Gastrocnemius medialis (tissue), 4 donors: Measurements from ENCODE around the gene GSX2. TPM values are rescaled to one million over a fixed set of nuclear protein-coding genes. Genes with fewer than 3 reads are reported as not detected.
A peak's percentile ranks its signal among the peaks of the same experiment; 100 is the strongest.

Experiments
- ATAC-seq, 2 donors: fragments of 150-250 bp; one replicate each; pipeline ENCODE4 v1.9.1; 2016
- DNase-seq, 2 donors: peaks; one replicate each; pipeline ENCODE4 v3.0.0-alpha.2; 2019
- H3K27ac ChIP-seq, 4 donors: fragments of 200-600 bp; sonication (generic); 1 replicate in 1 of 4; 2 replicates in 3 of 4; pipeline ENCODE4 v1.5.1; 2016 to 2018; ENCODE audit warnings: mild to moderate bottlenecking in 2 of 4, moderate library complexity in 1 of 4
- H3K27me3 ChIP-seq, 3 donors: fragments of 200-600 bp; sonication (generic) in 2 of 3; 1 replicate in 1 of 3; 2 replicates in 2 of 3; pipeline versions ENCODE4 v1.5.1 to v1.6.0; 2016 to 2019; ENCODE audit warnings: mild to moderate bottlenecking in 1 of 3, moderate library complexity in 1 of 3
- H3K36me3 ChIP-seq, 2 donors: fragments of 200-600 bp; sonication (generic) in 1 of 2; one replicate each; pipeline ENCODE4 v1.5.1; 2017 to 2018
- H3K4me1 ChIP-seq, 2 donors: fragments of 200-600 bp; sonication (generic) in 1 of 2; one replicate each; pipeline ENCODE4 v1.5.1; 2016 to 2017; ENCODE audit warnings: mild to moderate bottlenecking in 2 of 2
- H3K4me3 ChIP-seq, 4 donors: fragments of 200-600 bp; sonication (generic) in 3 of 4; 1 replicate in 1 of 4; 2 replicates in 3 of 4; pipeline ENCODE4 v1.5.1; 2016 to 2019; ENCODE audit warnings: mild to moderate bottlenecking in 2 of 4
- H3K9me3 ChIP-seq, 3 donors: fragments of 200-600 bp; sonication (generic) in 2 of 3; 1 replicate in 1 of 3; 2 replicates in 2 of 3; pipeline ENCODE4 v1.5.1; 2016 to 2019
- POLR2A ChIP-seq, 2 donors: fragments of 450-650 bp; IDR thresholded peaks; one replicate each; pipeline ENCODE4 v1.6.1; 2017; ENCODE audit warnings: antibody characterized with exemption in 2 of 2, mild to moderate bottlenecking in 2 of 2, moderate library complexity in 2 of 2
- in situ Hi-C, 4 donors: fragments of 200-750 bp; cut with MboI; loops; one replicate each; pipeline versions ENCODE4 v1.15.0 to v1.8.0; 2017; ENCODE audit warnings: low sequenced_read_pairs in 4 of 4
- intact Hi-C: fragments of 100-400 bp; cut with DNase I; formaldehyde crosslinking; loops from one replicate; pipeline ENCODE4 v1.15.1; 2023; ENCODE audit warnings: low total_unique reads
- total RNA-seq, 4 donors: library from RNA; depleted of rRNA; stranded (reverse); fragments of >200 nt; gene quantifications; one replicate each; pipeline versions ENCODE4 v1.1.0 to v1.2.3, GENCODE V29; 2016
- TF ChIP-seq, protein P1 (sequence below), 5 experiments: fragments of 450-650 bp in 3 of 5; fragments of 200-600 bp in 2 of 5; sonication (generic) in 2 of 5; IDR thresholded peaks in 4 of 5; conservative IDR thresholded peaks in 1 of 5; 1 replicate in 4 of 5; 2 replicates in 1 of 5; pipeline ENCODE4 v1.5.1; 2016 to 2019; ENCODE audit warnings: antibody characterized with exemption in 5 of 5, mild to moderate bottlenecking in 3 of 5, moderate library complexity in 3 of 5

GSX2 gene
- total RNA-seq, 4 donors from 2014 or later: not detected

DNA sequence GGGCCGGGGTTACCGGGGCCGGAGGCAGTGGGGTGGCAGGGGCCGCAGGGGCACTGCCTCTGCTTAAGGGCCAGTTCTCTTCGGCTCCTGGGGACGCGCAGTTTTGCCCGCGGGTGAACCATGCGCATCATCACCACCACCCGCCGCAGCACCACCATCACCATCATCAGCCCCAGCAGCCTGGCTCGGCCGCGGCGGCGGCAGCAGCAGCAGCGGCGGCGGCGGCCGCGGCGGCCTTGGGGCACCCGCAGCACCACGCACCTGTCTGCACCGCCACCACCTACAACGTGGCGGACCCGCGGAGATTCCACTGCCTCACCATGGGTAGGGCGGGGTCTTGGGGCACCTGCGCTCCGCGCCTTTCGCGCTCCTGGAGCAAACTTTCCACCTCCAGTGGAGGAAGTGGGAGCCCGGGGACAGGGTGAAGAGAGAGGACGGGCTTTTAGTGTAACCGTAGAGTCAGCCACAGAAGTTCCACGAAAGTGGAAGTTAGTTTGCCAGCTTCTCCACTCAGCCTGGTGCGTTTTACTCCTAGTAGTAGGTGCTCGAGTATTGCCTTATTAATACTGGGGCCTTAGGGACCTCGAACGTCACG, 729 bp downstream of the GSX2 start:
- H3K4me1 ChIP-seq: peaks cover 27 to 29% of the 10 kb centered on the region in 2 donors
- DNase-seq: no peak
- H3K36me3 ChIP-seq: no peaks in the 10 kb centered on the region
- no peaks in the 10 kb centered on the region for H3K9me3 ChIP-seq
- TF ChIP-seq, protein P1, sequence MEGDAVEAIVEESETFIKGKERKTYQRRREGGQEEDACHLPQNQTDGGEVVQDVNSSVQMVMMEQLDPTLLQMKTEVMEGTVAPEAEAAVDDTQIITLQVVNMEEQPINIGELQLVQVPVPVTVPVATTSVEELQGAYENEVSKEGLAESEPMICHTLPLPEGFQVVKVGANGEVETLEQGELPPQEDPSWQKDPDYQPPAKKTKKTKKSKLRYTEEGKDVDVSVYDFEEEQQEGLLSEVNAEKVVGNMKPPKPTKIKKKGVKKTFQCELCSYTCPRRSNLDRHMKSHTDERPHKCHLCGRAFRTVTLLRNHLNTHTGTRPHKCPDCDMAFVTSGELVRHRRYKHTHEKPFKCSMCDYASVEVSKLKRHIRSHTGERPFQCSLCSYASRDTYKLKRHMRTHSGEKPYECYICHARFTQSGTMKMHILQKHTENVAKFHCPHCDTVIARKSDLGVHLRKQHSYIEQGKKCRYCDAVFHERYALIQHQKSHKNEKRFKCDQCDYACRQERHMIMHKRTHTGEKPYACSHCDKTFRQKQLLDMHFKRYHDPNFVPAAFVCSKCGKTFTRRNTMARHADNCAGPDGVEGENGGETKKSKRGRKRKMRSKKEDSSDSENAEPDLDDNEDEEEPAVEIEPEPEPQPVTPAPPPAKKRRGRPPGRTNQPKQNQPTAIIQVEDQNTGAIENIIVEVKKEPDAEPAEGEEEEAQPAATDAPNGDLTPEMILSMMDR (IDR thresholded peaks at IDR 0.05 in 4 of 5, conservative IDR thresholded peaks at IDR 0.05 in 1 of 5): no peak
- TF ChIP-seq POLR2A (IDR thresholded peaks at IDR 0.05): no peak
- peaks cover 69 to 86% (median 81%) of the 10 kb centered on the region in 3 donors for H3K27me3 ChIP-seq
- in situ Hi-C loops (no loop called here), intact Hi-C loops (no loop called here)
- peak overlapping the region; percentile 34 to 59 (median 44) for H3K4me3 ChIP-seq
- ATAC-seq: no peak
- no peak overlapping the region for H3K27ac ChIP-seq

DNA sequence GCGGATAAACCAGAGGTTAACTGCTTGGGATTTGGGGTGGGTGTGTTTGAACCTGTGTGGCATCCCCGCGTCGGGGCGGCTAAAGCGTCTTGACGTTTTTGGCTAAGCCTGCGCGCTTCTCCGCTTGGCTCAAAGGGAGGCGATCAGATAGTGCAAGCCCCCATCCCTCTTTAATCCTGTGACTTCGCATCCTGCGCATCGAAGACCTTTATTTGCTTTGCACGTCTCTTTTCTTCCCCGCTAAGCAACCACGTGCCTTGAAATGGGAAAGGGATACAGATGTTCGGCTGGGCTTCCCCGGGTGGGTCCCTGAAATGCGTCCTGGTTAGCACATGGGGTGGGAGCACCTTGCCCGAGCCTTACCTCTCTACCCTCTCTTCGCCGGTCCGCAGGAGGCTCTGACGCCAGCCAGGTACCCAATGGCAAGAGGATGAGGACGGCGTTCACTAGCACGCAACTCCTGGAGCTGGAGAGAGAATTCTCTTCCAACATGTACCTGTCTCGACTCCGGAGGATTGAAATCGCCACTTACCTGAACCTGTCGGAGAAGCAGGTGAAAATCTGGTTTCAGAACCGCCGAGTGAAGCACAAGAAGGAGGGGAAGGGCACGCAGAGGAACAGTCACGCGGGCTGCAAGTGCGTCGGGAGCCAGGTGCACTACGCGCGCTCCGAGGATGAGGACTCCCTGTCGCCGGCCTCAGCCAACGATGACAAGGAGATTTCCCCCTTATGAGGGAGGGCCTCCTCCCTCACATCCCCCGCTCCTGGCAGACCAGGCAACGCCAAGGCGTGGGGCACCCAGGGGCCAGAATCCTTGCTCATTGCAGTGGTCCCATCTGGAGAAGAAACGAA, 1.5 kb downstream of the GSX2 start:
- H3K9me3 ChIP-seq: no peaks in the 10 kb centered on the region
- H3K27me3 ChIP-seq: peaks cover 64 to 82% (median 75%) of the 10 kb centered on the region in 3 donors
- intact Hi-C loops: no loop called here
- H3K4me1 ChIP-seq: peaks cover 27 to 29% of the 10 kb centered on the region in 2 donors
- H3K4me3 ChIP-seq: peak overlapping the region; percentile 34 to 59 (median 44)
- no peaks in the 10 kb centered on the region for H3K36me3 ChIP-seq
- in situ Hi-C loops: no loop called here
- TF ChIP-seq, protein P1 (IDR thresholded peaks at IDR 0.05 in 4 of 5, conservative IDR thresholded peaks at IDR 0.05 in 1 of 5): no peak
- no peak for TF ChIP-seq POLR2A (IDR thresholded peaks at IDR 0.05)
- DNase-seq: no peak
- no peak overlapping the region for H3K27ac ChIP-seq
- no peak for ATAC-seq

DNA sequence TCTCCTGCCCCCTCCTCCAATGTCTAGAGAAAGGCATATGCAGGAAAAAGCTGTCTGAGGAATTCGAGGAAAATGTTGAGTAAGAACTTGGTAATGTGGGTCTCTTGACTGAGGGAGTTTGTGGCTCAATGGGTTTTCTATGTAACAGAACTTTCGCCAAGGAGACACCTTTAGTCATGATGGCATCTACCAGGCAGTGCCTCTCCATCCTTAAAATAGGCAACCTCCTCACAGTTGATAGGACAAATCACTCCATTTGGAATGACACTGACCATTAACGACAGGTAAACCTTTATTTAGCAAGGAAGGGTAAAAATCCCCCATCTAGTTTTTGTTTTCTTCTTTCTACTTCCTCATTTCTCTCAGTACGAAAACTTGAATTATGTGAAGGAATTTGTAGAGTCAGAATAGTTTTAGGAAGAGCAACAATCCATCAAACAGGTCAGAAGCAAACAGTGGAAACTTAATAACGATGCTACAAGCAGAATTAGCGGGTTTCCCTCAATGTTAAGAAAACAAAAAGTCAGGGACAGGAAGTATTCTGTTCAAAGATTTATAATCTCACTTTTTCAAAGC, 2.7 kb downstream of the GSX2 start:
- H3K27ac ChIP-seq: no peak overlapping the region
- H3K4me1 ChIP-seq: peaks cover 27 to 29% of the 10 kb centered on the region in 2 donors
- no peak overlapping the region for H3K4me3 ChIP-seq
- H3K36me3 ChIP-seq: no peaks in the 10 kb centered on the region
- TF ChIP-seq, protein P1 (IDR thresholded peaks at IDR 0.05 in 4 of 5, conservative IDR thresholded peaks at IDR 0.05 in 1 of 5): no peak
- no peak for TF ChIP-seq POLR2A (IDR thresholded peaks at IDR 0.05)
- H3K27me3 ChIP-seq: peaks cover 57 to 81% (median 63%) of the 10 kb centered on the region in 3 donors
- in situ Hi-C loops: no loop called here
- ATAC-seq: no peak
- intact Hi-C loops: no loop called here
- no peaks in the 10 kb centered on the region for H3K9me3 ChIP-seq
- DNase-seq: no peak

DNA sequence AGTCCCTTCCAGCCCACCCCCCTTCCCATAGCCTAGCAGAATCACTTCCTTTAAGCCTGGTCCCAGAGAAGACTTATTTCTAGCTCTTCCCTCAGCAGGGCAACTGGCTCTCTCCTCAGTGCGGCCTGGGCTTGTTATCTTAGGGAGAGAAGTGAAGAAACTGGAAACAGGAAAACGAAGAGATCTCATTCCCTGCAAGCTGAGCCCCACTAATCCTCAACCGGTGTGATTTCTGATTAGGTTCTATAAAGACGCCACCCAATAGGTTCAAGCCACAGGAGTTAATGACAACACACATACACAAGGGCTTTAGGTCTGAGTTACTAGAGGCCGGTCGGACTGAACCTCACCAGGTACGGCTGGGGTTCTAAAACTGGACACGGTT, 3.2 kb downstream of the GSX2 start:
- in situ Hi-C loops: no loop called here
- TF ChIP-seq, protein P1 (IDR thresholded peaks at IDR 0.05 in 4 of 5, conservative IDR thresholded peaks at IDR 0.05 in 1 of 5): no peak
- no peak for TF ChIP-seq POLR2A (IDR thresholded peaks at IDR 0.05)
- H3K9me3 ChIP-seq: no peaks in the 10 kb centered on the region
- ATAC-seq: no peak
- H3K4me1 ChIP-seq: peaks cover 27 to 29% of the 10 kb centered on the region in 2 donors
- peaks cover 59 to 79% (median 60%) of the 10 kb centered on the region in 3 donors for H3K27me3 ChIP-seq
- no peaks in the 10 kb centered on the region for H3K36me3 ChIP-seq
- peak overlapping the region; percentile 21 to 45 (median 44) for H3K4me3 ChIP-seq
- intact Hi-C loops: no loop called here
- no peak for DNase-seq
- H3K27ac ChIP-seq: no peak overlapping the region
